ENCODE data around the gene CNN2.

CNN2 gene

GRCh38 chr19:1001538-1002166 lies 24.8 kb upstream of the CNN2 start:
- no peak overlapping the region for H3K4me3 ChIP-seq (replicated peaks; ENCODE audit: low read depth, low read length)
- TF ChIP-seq CTCF (IDR thresholded peaks at IDR 0.05; ENCODE audit: low read depth, low read length, missing control alignments) = peak; percentile 75
- DNase-seq (ENCODE audit: extremely low read depth, low read depth) = no peak

- TF ChIP-seq CTCF (IDR thresholded peaks at IDR 0.05; ENCODE audit: low read depth, low read length, missing control alignments) = no peak
- DNase-seq (ENCODE audit: extremely low read depth, low read depth) = no peak
- H3K4me3 ChIP-seq (replicated peaks; ENCODE audit: low read depth, low read length) = no peak overlapping the region
Observed at GRCh38 chr19:1002600-1002999, 23.8 kb upstream of the CNN2 start.

- no peak for DNase-seq (ENCODE audit: extremely low read depth, low read depth)
- TF ChIP-seq CTCF (IDR thresholded peaks at IDR 0.05; ENCODE audit: low read depth, low read length, missing control alignments) = no peak
- no peak overlapping the region for H3K4me3 ChIP-seq (replicated peaks; ENCODE audit: low read depth, low read length)
Observed at GRCh38 chr19:1003283-1003682, 23.1 kb upstream of the CNN2 start.

GRCh38 chr19:1004204-1004802 lies 22.1 kb upstream of the CNN2 start:
- no peak for TF ChIP-seq CTCF (IDR thresholded peaks at IDR 0.05; ENCODE audit: low read depth, low read length, missing control alignments)
- no peak for DNase-seq (ENCODE audit: extremely low read depth, low read depth)
- H3K4me3 ChIP-seq (replicated peaks; ENCODE audit: low read depth, low read length) = no peak overlapping the region

GRCh38 chr19:1004803-1005664 lies 21.4 kb upstream of the CNN2 start:
- H3K4me3 ChIP-seq (replicated peaks; ENCODE audit: low read depth, low read length) = no peak overlapping the region
- DNase-seq (ENCODE audit: extremely low read depth, low read depth) = no peak
- no peak for TF ChIP-seq CTCF (IDR thresholded peaks at IDR 0.05; ENCODE audit: low read depth, low read length, missing control alignments)

- TF ChIP-seq CTCF (IDR thresholded peaks at IDR 0.05; ENCODE audit: low read depth, low read length, missing control alignments) = no peak
- no peak overlapping the region for H3K4me3 ChIP-seq (replicated peaks; ENCODE audit: low read depth, low read length)
- DNase-seq (ENCODE audit: extremely low read depth, low read depth) = no peak
Observed at GRCh38 chr19:1006711-1007398, 19.6 kb upstream of the CNN2 start.
